Stimulated activated CD4-positive, alpha-beta T cell treated with anti-CD3 and anti-CD28 coated beads, TNF-alpha, amount 100 ng/mL, for 24 hours (primary cell): Measurements from ENCODE around the gene OTUD3.
"Not testable (repeated sequence)": the region's sequence is repeated elsewhere in the genome, so short reads cannot be mapped to it uniquely, and the experiment has no call there.

Experiments used
- DNase-seq, 3 experiments: peaks; one replicate each; pipeline ENCODE4 v3.0.0-alpha.2; 2020; ENCODE audit warnings: low read depth in 3 of 3

The OTUD3 gene

GRCh38 chr1:19918057-19918456 lies 35.9 kb downstream of the OTUD3 start:
- DNase-seq, result peak; percentile 63 to 80 (median 74)

GRCh38 chr1:19920132-19920710 lies 38.0 kb downstream of the OTUD3 start:
- DNase-seq, result no peak

GRCh38 chr1:19921310-19921709 lies 39.1 kb downstream of the OTUD3 start:
- DNase-seq, result no peak

GRCh38 chr1:19922015-19922688 lies 40.0 kb downstream of the OTUD3 start:
- no peak for DNase-seq

- DNase-seq, result no peak
Measured at GRCh38 chr1:19923137-19923952, 41.1 kb downstream of the OTUD3 start, which contains the start of gene PLA2G2E. Gene PLA2G2E, minus strand, starts transcription at chr1:19923617. Its CDS starts 58 bp downstream, at chr1:19923559.

GRCh38 chr1:19923953-19924346 lies 41.8 kb downstream of the OTUD3 start:
- DNase-seq, result no peak

GRCh38 chr1:19925342-19926070 lies 43.3 kb downstream of the OTUD3 start:
- no peak for DNase-seq

GRCh38 chr1:19926296-19927129 lies 44.3 kb downstream of the OTUD3 start:
- no peak for DNase-seq

- DNase-seq, result not testable (repeated sequence)
Measured at GRCh38 chr1:19927130-19927421, 44.9 kb downstream of the OTUD3 start.

- no peak for DNase-seq
Measured at GRCh38 chr1:19932866-19933265, 50.7 kb downstream of the OTUD3 start.

GRCh38 chr1:19934336-19934735 lies 52.1 kb downstream of the OTUD3 start:
- DNase-seq, result no peak

- DNase-seq, result no peak
Measured at GRCh38 chr1:19936061-19936750, 54.0 kb downstream of the OTUD3 start.

- no peak for DNase-seq
Measured at GRCh38 chr1:19938472-19938871, 56.3 kb downstream of the OTUD3 start.

- no peak for DNase-seq
Measured at GRCh38 chr1:19940486-19941205, 58.5 kb downstream of the OTUD3 start.

- DNase-seq, result no peak
Measured at GRCh38 chr1:19941206-19941568, 59.0 kb downstream of the OTUD3 start.

- DNase-seq, result no peak
Measured at GRCh38 chr1:19942088-19942487, 59.9 kb downstream of the OTUD3 start.

GRCh38 chr1:19942657-19943056 lies 60.5 kb downstream of the OTUD3 start:
- no peak for DNase-seq

- DNase-seq, result no peak
Measured at GRCh38 chr1:19945914-19946313, 63.7 kb downstream of the OTUD3 start.

GRCh38 chr1:19946331-19946751 lies 64.1 kb downstream of the OTUD3 start:
- no peak for DNase-seq

GRCh38 chr1:19946971-19947370 lies 64.8 kb downstream of the OTUD3 start:
- DNase-seq, result no peak
